ENCODE data around the gene TENM4. TPM values are rescaled to one million over a fixed set of nuclear protein-coding genes. Genes with fewer than 3 reads are reported as not detected.

Gene TENM4
- total and polyA plus RNA-seq, 2 of the 8 experiments (the other 6 are each of a cell fraction or from before 2014, with no cell fraction given), result 3.5 to 7.2 TPM

DNA sequence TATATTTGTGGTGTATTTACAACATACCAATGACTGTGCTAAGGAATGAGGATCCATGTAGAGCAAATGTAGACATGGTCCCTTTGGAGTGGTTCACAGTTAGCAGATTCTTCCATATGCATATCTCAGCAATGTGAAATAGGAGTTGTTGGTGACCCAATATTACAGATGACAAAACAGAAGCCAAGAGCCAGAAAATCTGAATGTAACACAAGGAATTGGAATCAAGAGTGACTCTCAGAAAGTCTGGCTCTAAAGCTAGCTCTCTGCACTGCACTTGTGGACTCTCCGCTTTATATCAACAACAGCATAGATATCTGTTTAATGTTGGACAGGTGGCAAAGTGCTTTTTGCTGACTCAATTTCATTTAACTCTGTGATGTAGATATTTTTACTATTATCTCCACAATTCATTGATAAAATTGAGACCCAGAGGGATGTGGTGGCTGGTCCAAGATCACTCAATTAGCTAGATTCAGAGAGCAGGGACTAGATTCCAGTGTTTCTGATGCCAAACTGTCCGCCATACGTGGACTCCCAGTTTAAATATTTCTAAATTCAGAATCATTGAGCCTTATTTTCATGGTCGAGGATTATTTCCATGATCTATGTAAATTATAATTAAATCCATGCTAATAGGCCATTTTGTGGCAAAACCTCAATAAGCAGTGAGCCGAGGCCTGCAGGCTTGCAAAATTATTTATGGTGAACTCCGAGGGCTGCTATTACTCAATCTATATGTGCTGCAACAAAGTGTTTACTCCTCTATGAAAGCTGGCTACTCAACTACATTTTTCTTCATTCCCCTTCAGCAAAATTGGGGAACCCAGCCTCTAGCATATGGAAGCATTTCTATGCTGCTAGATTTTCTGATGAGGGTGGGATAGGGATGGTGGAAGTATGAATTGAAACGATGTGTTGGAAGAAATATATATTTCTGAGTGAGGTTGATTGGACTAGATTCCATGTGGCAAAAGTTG, 21.1 kb upstream of the TENM4 start:
- no peak overlapping the region for H3K9ac ChIP-seq (replicated peaks in 1 of 4; ENCODE audit: extremely low read depth in 1 of 4, low read depth in 3 of 4, low read length in 3 of 4)
- H3K23ac ChIP-seq (ENCODE audit: insufficient read length), result no peak overlapping the region
- H4K5ac ChIP-seq (ENCODE audit: insufficient read length, low read depth, low read length), result no peak overlapping the region
- H2BK5ac ChIP-seq (ENCODE audit: low read depth, low read length), result no peak overlapping the region
- no peaks in the 10 kb centered on the region for H3K9me3 ChIP-seq (ENCODE audit: insufficient read depth in 2 of 2, low read depth in 1 of 2, low read length in 1 of 2)
- no peaks in the 10 kb centered on the region for H3K27me3 ChIP-seq (replicated peaks in 1 of 4; ENCODE audit: control insufficient read depth in 3 of 4, extremely low read depth in 1 of 4, insufficient read depth in 3 of 4, low read length in 3 of 4)
- no peak overlapping the region for H4K91ac ChIP-seq (replicated peaks; ENCODE audit: insufficient read length, low read length)
- 81 to 100% methylated on average over 1 to 7 of the region's 7 CpGs for WGBS, 2 experiments (ENCODE audit: extremely low coverage in 1 of 2, insufficient coverage in 1 of 2, insufficient read length in 1 of 2, insufficient replicate concordance in 2 of 2, low coverage in 1 of 2, low lambda C conversion rate in 2 of 2, missing lambda C conversion rate in 1 of 2)
- H3K36me3 ChIP-seq (ENCODE audit: control insufficient read depth in 2 of 4, insufficient read depth in 4 of 4, low read length in 3 of 4), result no peaks in the 10 kb centered on the region
- no peak for TF ChIP-seq CEBPB (IDR thresholded peaks at IDR 0.05; ENCODE audit: low read depth, low read length)
- TF ChIP-seq SP4 (IDR thresholded peaks at IDR 0.05; ENCODE audit: low read length), result no peak
- no peak for TF ChIP-seq BACH1 (IDR thresholded peaks at IDR 0.05; ENCODE audit: low read length)
- no peak for TF ChIP-seq PHF8 (conservative IDR thresholded peaks at IDR 0.05; ENCODE audit: low read depth, low read length)
- no peak for TF ChIP-seq SRF (IDR thresholded peaks at IDR 0.05; ENCODE audit: low read depth, low read length)
- no peak for TF ChIP-seq POU5F1 (IDR thresholded peaks at IDR 0.05; ENCODE audit: low read depth, low read length)
- TF ChIP-seq SAP30 (IDR thresholded peaks at IDR 0.05; ENCODE audit: insufficient read depth, insufficient replicate concordance, low read length), result no peak
- no peak for TF ChIP-seq RAD21 (IDR thresholded peaks at IDR 0.05 in 1 of 2, conservative IDR thresholded peaks at IDR 0.05 in 1 of 2; ENCODE audit: low read depth in 2 of 2, low read length in 2 of 2)
- no peak for TF ChIP-seq CREB1 (IDR thresholded peaks at IDR 0.05)
- no peak for TF ChIP-seq CTBP2 (IDR thresholded peaks at IDR 0.05; ENCODE audit: borderline replicate concordance, insufficient read depth, insufficient read length, low read length)
- TF ChIP-seq TAF1 (IDR thresholded peaks at IDR 0.05; ENCODE audit: low read depth, low read length), result no peak
- no peak for TF ChIP-seq POLR2AphosphoS5 (IDR thresholded peaks at IDR 0.05; ENCODE audit: low read depth, low read length)
- TF ChIP-seq JUN (IDR thresholded peaks at IDR 0.05; ENCODE audit: low read depth, low read length), result no peak
- H3K27ac ChIP-seq (ENCODE audit: low read depth, low read length), result no peak overlapping the region
- no peak overlapping the region for H3K4me3 ChIP-seq (ENCODE audit: extremely low read depth in 1 of 4, insufficient read depth in 2 of 4, low read depth in 3 of 4, low read length in 4 of 4)
- no peak overlapping the region for H2BK15ac ChIP-seq (ENCODE audit: low read length)
- H2AK5ac ChIP-seq (ENCODE audit: low read depth, low read length), result no peak overlapping the region
- no peaks in the 10 kb centered on the region for H4K20me1 ChIP-seq (replicated peaks in 1 of 2; ENCODE audit: control insufficient read depth in 1 of 2, insufficient read depth in 2 of 2, low read length in 2 of 2)
- H4K8ac ChIP-seq (ENCODE audit: extremely low read depth, insufficient read depth, low read length), result no peak overlapping the region
- H3K4ac ChIP-seq (replicated peaks; ENCODE audit: insufficient read length, low read depth, low read length), result no peak overlapping the region
- no peak overlapping the region for H2BK20ac ChIP-seq (ENCODE audit: low read length)
- no peak overlapping the region for H3K56ac ChIP-seq (replicated peaks; ENCODE audit: insufficient read length, low read depth, low read length)
- DNase-seq (ENCODE audit: low read depth in 1 of 2, low spot score in 2 of 2) (no peak), FAIRE-seq (no peak)
- no peak overlapping the region for H3K4me2 ChIP-seq (ENCODE audit: insufficient read depth in 1 of 2, low read depth in 2 of 2, low read length in 2 of 2)
- no peak overlapping the region for H2BK120ac ChIP-seq (replicated peaks; ENCODE audit: low read depth, low read length)
- H3K4me1 ChIP-seq (replicated peaks in 1 of 4; ENCODE audit: control insufficient read depth in 3 of 4, insufficient read depth in 4 of 4, low read length in 3 of 4), result no peaks in the 10 kb centered on the region
- H2BK12ac ChIP-seq (ENCODE audit: low read depth, low read length), result no peak overlapping the region
- H3K18ac ChIP-seq (ENCODE audit: extremely low read depth, low read length), result no peak overlapping the region
- no peak overlapping the region for H3K14ac ChIP-seq (ENCODE audit: insufficient read length)
- POLR2A ChIA-PET (ENCODE audit: partially characterized antibody), result no interaction called here
- no peak overlapping the region for H2AFZ ChIP-seq (ENCODE audit: low read length)
- H3K79me1 ChIP-seq (ENCODE audit: low read depth, low read length), result no peaks in the 10 kb centered on the region
- CTCF ChIA-PET (ENCODE audit: partially characterized antibody), result interaction anchor here (0.6 to 11.2 kb wide), 11 partner anchors 8 to 1426 kb away, joined by 3 to 136 read pairs (median 5); partner anchors contain the start of gene TENM4
- H3K79me2 ChIP-seq (ENCODE audit: control insufficient read depth in 1 of 2, insufficient read depth in 2 of 2, low read length in 2 of 2), result no peaks in the 10 kb centered on the region
- H3K23me2 ChIP-seq (ENCODE audit: low read depth, low read length), result no peaks in the 10 kb centered on the region
